HEK293T (cell line): ENCODE results near the gene FARP1.

Experiments
- CTCF ChIA-PET: fragments of 350-600 bp; formaldehyde crosslinking; extraction: SDS; loops from one replicate; lab custom pipeline; 2021; ENCODE audit warnings: antibody characterized with exemption, inconsistent platforms; lab: Yijun Ruan, JAX
- POLR2A ChIA-PET: fragments of 350-600 bp; formaldehyde crosslinking; extraction: SDS; loops from one replicate; lab custom pipeline; 2020; ENCODE audit warnings: antibody characterized with exemption, inconsistent platforms; lab: Yijun Ruan, JAX
- DNase-seq: peaks from one replicate; pipeline ENCODE4 v3.0.0; 2012; ENCODE audit warnings: mixed read lengths; ENCODE audit errors: extremely low spot score
- ARNT ChIP-seq: fragments of 450-650 bp; IDR thresholded peaks from 2 replicates; pipeline ENCODE4 v1.6.1; 2017; ENCODE audit warnings: mild to moderate bottlenecking
- BHLHE40 ChIP-seq: fragments of 450-650 bp; IDR thresholded peaks from 2 replicates; pipeline ENCODE4 v1.6.1; 2016; ENCODE audit warnings: mild to moderate bottlenecking, moderate library complexity, borderline replicate concordance
- CTBP1 ChIP-seq: fragments of 450-650 bp; IDR thresholded peaks from 2 replicates; pipeline ENCODE4 v1.6.1; 2016; ENCODE audit warnings: borderline replicate concordance
- ELF4 ChIP-seq: fragments of 450-650 bp; IDR thresholded peaks from 2 replicates; pipeline ENCODE4 v1.6.1; 2017; ENCODE audit warnings: antibody characterized with exemption
- FOXA1 ChIP-seq: fragments of 450-650 bp; IDR thresholded peaks from 2 replicates; pipeline ENCODE4 v1.6.1; 2016; ENCODE audit warnings: mild to moderate bottlenecking
- FOXK2 ChIP-seq: fragments of 450-650 bp; IDR thresholded peaks from 2 replicates; pipeline ENCODE4 v1.6.1; 2016; ENCODE audit warnings: mild to moderate bottlenecking
- FOXM1 ChIP-seq: fragments of 450-650 bp; IDR thresholded peaks from 2 replicates; pipeline ENCODE4 v1.6.1; 2017; ENCODE audit warnings: mild to moderate bottlenecking, borderline replicate concordance
- HDGF ChIP-seq: fragments of 450-650 bp; IDR thresholded peaks from 2 replicates; pipeline ENCODE4 v1.6.1; 2017; ENCODE audit warnings: antibody characterized with exemption, borderline replicate concordance
- L3MBTL2 ChIP-seq: fragments of 450-650 bp; conservative IDR thresholded peaks from 2 replicates; pipeline ENCODE4 v1.6.1; 2016; ENCODE audit warnings: mild to moderate bottlenecking
- LEF1 ChIP-seq: fragments of 450-650 bp; IDR thresholded peaks from 2 replicates; pipeline ENCODE4 v1.6.1; 2017; ENCODE audit warnings: mild to moderate bottlenecking, borderline replicate concordance
- NFRKB ChIP-seq: fragments of 450-650 bp; IDR thresholded peaks from 2 replicates; pipeline ENCODE4 v1.6.1; 2016; ENCODE audit warnings: mild to moderate bottlenecking, moderate library complexity
- SP1 ChIP-seq: fragments of 450-650 bp; IDR thresholded peaks from 2 replicates; pipeline ENCODE4 v1.6.1; 2017
- SUZ12 ChIP-seq: fragments of 450-650 bp; IDR thresholded peaks from 2 replicates; pipeline ENCODE4 v1.6.1; 2016; ENCODE audit warnings: mild to moderate bottlenecking
- TARDBP ChIP-seq: fragments of 450-650 bp; IDR thresholded peaks from 2 replicates; pipeline ENCODE4 v1.6.1; 2016
- ZNF384 ChIP-seq: fragments of 450-650 bp; IDR thresholded peaks from 2 replicates; pipeline ENCODE4 v1.6.1; 2016
- TF ChIP-seq, protein P1 (sequence below): fragments of 450-650 bp; IDR thresholded peaks from 2 replicates; pipeline ENCODE4 v1.6.1; 2016

FARP1 gene

DNA sequence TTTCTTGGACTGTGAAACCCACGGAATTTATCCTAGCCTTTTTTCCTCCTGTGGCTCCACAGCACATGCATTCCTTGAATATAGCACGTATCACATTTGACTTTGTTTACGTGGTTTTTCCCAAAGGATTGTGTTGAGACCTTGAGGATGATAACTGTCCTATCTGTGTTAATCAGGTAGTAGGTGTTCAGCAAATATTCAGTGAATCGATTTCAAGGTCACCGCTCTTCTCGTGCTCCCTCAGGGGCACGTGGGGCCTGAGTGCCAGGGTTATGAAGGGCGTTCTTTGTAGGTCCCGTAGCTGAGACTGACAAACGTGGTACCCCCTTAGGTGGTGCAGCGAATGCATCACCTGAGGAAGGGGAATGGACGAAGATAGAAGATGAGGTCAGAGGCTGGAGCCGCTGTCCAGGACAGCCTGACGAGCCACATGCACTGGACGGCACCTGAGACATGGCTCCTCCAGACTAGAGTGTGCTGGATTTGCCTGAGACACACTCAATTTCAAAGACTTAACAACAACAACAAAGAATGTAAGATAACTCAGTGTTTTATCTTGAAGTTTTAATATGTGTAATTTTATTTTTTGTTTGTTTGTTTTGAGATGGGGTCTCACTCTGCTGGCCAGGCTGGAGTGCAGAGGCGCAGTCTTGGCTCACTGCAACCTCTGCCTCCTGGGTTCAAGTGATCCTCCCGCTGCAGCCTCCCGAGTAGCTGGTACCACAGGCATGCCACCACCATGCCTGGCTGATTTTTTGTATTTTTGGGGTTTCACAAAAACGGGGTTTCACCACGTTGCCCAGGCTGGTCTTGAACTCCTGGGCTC, 165.4 kb downstream of the FARP1 start:
- TF ChIP-seq HDGF (no peak), CTBP1 (no peak), LEF1 (no peak), L3MBTL2 (no peak), NFRKB (no peak), FOXA1 (no peak)
- POLR2A ChIA-PET, result no interaction called here
- DNase-seq, result no peak
- CTCF ChIA-PET, result interaction anchor here (0.5 kb wide), 1 partner anchor 10 kb away, joined by 3 read pairs; no protein-coding TSS in a partner anchor

DNA sequence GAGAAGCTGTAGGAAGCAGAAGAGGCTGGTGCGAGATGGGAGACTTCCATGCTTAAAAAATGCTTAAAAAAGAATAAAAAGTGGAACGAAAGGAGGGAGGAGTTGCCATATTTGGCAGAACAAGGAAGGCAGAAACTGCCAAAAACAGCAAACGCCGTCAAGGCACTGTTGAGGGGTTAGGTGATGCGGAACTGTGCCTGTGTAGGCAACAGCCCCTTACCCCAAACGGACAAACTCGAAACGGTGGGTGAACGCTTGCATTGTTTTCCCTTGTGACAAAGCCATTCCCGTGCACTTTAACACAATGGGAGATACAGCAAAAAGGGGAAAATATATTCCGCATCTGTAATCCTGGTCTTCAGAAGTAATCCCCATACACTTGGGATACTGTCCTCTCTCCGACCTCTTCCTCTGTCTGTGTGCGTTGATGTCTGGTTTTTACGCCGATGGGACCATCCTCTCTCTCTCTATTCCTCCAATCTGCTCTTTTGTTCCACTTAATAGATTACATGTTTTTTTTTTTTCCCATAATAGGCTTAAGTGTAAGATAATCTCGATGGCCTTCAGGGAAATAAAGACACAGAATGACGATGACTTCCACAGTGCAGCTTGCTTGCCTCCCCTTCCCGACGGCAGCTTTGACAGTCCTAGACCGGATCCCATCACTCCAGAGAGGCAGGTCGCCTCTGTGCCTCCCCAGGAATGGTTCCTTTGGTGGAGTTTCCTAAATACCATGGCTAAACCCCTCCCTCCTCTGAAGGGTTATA, 166.9 kb downstream of the FARP1 start:
- POLR2A ChIA-PET, result no interaction called here
- CTCF ChIA-PET, result no interaction called here
- DNase-seq, result no peak
- TF ChIP-seq HDGF, result no peak
- no peak for TF ChIP-seq ZNF384
- TF ChIP-seq BHLHE40, result no peak
- no peak for TF ChIP-seq L3MBTL2
- no peak for TF ChIP-seq CTBP1
- TF ChIP-seq ELF4, result no peak
- TF ChIP-seq, protein P1, sequence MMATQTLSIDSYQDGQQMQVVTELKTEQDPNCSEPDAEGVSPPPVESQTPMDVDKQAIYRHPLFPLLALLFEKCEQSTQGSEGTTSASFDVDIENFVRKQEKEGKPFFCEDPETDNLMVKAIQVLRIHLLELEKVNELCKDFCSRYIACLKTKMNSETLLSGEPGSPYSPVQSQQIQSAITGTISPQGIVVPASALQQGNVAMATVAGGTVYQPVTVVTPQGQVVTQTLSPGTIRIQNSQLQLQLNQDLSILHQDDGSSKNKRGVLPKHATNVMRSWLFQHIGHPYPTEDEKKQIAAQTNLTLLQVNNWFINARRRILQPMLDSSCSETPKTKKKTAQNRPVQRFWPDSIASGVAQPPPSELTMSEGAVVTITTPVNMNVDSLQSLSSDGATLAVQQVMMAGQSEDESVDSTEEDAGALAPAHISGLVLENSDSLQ, result no peak
- no peak for TF ChIP-seq SUZ12
- TF ChIP-seq ARNT, result no peak
- TF ChIP-seq LEF1, result no peak
- no peak for TF ChIP-seq NFRKB
- no peak for TF ChIP-seq FOXK2
- TF ChIP-seq FOXM1, result no peak
- TF ChIP-seq FOXA1, result no peak
- no peak for TF ChIP-seq SP1
- no peak for TF ChIP-seq TARDBP

DNA sequence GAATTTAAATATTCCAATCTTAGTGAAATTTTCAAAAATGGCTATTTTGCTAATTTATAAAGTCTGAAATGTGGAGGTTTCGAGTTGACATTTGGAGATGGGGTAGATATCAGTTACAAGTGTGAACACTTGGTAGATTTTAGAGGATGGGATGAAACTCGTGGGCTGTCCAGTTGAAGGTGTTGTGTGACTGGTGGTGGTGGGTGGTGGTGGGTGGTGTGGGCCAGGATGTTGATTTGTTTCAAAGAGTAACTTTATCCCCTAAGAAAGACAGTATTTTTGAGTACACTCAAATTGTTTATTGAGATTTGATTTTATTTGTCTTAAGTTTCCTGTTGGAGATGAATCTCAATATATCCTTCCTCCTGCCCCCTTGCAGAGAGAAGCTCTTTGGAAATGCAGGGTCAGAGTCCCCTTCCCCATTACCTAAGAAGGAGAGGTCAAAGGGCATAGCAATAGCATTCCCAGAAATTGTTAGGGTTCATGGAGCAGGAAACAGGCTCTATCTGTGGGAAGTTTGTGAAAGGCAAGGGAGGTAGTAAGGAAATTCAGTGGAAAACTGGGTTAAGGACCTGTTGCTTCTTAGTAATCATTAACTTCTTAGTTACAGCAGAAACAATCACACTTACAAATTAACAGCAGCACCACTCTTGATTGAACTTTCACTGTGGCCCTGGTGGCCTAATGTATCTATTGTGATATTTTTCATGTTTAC, 167.7 kb downstream of the FARP1 start:
- TF ChIP-seq ELF4, result no peak
- TF ChIP-seq LEF1, result no peak
- no peak for TF ChIP-seq FOXM1
- TF ChIP-seq ZNF384, result no peak
- no peak for DNase-seq
- CTCF ChIA-PET, result no interaction called here
- POLR2A ChIA-PET, result no interaction called here

DNA sequence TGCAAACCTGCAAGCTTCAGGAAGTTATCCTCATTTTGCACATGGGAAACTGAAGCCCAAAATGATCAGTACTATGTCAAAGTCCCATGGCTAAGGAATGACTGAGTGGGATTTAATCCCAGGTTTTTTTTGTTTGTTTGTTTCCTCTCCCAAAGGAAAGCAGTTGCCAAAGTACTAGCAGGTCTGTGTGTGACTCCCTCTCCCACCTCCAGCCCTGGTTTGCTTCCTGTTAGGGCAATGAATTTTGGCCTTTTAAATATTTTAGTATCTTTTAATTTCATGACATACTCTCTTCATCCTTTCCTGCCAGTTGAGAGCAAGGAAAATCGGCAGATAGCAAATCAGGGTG, 168.3 kb downstream of the FARP1 start:
- ChIA-PET CTCF (no interaction called here), POLR2A (no interaction called here)
- TF ChIP-seq CTBP1 (no peak), FOXM1 (no peak), ZNF384 (no peak), SUZ12 (no peak), TARDBP (no peak), LEF1 (no peak), HDGF (no peak), FOXA1 (no peak), SP1 (no peak), NFRKB (no peak), ARNT (no peak), BHLHE40 (no peak), L3MBTL2 (no peak), FOXK2 (no peak), ELF4 (no peak)
- TF ChIP-seq, protein P1, result no peak
- DNase-seq, result no peak

DNA sequence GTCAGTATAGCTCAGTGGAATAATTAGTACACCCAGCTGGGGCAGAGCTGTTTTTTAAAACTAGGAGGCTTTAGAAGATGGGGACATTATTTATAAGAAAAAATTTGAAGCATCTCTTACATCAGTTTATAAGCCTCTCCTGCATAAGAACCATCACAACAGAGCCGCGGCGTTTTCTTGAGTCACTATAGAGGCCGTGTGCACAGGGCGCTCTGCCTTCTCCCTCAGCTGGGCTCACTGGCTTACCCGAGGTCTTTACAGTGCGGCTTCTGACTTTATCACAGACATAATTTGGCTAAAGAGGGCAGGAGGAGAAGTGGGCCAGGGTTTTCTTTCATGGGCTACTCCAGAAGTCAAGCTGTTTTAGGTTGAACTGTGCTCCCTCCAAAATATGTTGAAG, 169.7 kb downstream of the FARP1 start:
- TF ChIP-seq ELF4 (no peak), SUZ12 (no peak), LEF1 (no peak), ZNF384 (no peak), FOXM1 (no peak), NFRKB (no peak), BHLHE40 (no peak), SP1 (no peak), FOXK2 (no peak), HDGF (no peak), L3MBTL2 (no peak), CTBP1 (no peak), ARNT (no peak), TARDBP (no peak), FOXA1 (no peak)
- TF ChIP-seq, protein P1, result no peak
- ChIA-PET POLR2A (no interaction called here), CTCF (no interaction called here)
- no peak for DNase-seq
